ENCODE results near the gene RPS8.
"Not testable (repeated sequence)": the region's sequence is repeated elsewhere in the genome, so short reads cannot be mapped to it uniquely, and the experiment has no call there.

RPS8 gene

DNA sequence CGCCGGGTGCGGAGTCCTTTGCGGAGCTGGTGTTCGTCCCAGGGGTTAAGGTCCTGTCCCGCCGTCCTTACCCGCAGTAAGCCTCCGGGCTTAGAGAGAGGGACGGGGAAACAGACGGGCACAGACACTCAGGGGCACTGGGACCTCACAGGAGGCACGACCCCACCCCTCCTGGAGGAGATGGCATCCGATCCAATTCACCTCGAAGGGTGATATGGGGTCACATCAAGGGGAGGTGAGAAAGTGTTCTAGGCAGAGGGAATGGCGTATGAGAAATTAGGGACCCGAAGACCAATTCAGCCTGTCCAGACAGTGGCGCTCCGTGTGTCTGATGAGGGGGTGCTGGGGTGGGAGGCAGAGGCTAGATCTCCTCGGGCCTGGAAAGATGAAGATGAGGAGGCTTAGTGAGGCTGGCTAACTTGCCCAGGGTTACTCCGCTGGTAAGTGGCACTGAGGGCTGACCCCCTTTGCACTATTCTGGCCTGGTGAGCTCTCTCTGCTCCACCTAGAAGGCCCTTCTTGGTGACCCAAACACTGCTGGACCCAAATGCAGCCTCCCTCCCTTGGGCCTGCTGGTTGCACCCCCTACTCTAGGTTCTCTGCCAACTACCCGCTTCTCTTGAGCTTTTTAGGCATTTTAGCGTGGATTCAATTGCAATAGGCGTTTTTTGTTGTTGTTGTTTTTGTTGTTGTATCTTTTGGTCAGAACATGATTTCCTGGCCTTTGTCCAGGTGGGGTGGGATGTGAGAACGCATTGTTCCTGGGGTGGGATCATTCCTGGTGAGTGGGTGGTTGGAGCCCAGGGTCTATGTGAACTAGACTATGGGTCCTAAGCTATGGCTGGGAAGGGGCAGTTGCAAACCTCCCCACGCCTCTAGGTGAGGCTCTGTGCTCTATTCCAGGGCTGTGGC, 45.2 kb downstream of the RPS8 start:
- DNase-seq (ENCODE audit: low read depth), result no peak

DNA sequence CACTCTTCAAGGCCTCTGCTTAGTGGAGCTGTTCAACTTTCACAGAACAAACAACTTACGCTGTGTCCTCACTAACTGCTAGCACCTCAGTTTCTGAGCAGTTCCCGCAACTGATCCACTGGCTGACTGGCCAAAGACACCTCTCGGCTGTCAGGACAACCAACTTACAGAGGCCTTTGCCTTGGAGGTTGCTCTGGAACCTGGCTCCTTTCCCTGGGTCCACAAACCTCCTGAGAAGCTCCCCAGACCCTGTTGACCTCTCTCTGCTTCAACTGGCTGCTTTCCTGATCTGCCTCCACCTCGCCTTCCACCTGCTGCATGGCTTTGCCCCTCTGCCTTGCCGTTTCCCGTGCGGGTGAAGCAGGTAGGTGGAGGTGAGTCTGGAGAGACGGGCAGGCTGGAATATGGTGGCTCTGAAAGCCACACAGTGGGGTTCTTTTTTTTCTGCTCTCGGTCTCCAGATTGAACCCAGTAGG, 45.9 kb downstream of the RPS8 start:
- DNase-seq (ENCODE audit: low read depth), result no peak

DNA sequence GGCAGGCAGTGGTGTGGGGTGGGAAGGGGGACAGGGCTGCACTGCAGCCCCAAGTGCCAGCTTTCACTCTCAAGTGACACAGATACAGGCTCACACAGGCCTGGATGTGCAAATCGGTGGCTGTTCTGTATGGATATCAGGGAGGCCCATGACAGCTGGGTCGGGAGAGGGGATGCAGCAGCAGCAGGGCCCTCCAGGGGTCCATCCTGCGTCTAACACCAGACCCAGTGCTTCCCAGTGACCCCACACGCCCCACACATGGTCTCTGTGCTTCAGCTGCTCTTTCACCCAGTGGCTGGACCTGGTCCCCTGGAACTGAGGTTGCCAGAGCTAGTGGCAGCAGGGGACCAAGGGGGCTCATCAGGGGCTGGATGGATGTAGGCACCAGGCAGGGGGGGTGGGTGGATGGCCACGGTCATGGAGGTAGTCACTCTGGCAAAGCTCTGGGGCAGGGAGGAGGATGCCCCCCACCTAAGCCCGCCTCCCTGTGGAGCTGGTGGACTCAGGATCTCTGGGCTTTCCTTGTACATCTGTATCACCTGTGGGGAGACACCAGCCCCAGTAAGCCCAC, 46.9 kb downstream of the RPS8 start:
- no peak for DNase-seq (ENCODE audit: low read depth)

DNA sequence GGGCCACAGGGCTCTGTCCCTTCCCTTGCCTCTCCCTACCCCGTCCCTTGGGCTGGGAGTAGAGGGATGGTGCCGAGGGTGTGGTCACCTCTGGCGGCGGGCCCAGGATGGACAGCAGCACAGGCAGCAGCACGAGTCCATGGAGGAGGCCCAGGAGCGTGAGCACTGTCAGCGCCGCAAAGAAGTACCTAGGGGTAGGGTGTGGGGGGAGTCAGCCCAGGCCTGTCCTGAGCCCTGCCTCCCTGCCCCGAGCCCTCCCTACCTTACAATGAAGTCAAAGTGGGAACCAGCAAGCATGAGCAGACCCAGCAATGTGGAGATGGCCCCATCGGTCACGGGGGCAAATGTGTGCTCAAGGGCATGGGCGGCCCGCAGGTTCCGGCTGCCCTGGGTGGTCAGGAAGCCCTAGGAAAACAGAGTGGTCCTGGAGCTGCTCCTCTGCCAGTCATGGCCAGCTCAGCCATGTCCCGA, 47.7 kb downstream of the RPS8 start:
- no peak for DNase-seq (ENCODE audit: low read depth)

DNA sequence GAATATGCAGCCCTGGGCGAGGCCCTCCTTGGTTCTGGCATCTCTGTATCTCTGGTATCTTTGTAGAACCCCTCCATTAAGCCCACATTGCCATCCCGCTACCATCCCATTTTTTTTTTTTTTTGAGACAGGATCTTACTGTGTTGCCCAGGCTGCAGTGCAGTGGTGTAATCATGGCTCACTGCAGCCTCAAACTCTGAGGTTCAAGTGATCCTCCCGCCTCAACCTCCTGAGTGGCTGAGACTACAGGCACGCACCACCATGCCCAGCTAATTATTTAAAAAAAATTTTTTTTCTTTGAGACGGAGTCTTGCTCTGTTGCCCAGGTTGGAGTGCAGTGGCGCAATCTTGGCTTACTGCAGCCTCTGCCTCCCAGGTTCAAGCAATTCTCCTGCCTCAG, 49.1 kb downstream of the RPS8 start:
- not testable (repeated sequence) for DNase-seq (ENCODE audit: low read depth)

DNA sequence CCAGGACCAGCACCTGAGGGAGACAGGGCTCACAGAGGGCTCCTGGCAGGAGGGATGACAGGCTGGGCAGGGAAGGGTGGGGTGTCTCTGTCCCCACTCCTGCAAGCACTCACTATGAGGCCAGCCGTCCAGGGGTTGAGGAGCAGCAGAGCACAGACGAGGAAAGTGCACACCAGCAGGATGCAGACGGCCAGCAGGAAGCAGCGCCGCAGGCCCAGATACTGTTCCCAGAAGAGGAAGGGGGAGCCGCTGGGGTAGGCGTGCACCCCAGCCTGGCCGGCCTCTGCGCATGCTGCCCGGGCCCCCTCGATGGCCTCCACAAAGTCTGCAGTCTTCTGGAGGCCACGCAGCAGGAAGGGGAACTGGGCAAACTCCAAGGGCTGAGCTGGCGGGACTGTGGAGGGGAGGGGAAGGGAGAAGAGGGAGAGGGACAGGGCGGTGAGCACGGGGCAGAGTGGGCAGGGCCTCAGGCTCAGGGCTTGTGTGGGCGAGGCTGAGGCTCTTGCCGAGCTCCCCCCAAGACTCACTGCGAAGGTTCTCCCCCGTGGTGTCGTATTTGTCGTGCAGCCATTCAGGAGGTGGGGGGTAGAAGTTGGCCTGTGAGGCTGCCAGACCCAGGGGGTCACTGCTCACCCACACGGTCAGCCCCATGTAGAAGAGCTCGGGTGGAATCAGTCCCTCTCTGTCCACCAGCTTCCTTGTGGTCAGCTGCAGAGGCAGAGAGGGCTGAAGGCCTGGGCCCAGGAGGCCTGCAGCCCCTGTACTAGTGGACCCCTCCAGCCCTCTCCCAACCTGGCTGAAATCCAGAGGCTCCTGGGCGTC, 51.2 kb downstream of the RPS8 start:
- DNase-seq (ENCODE audit: low read depth), result no peak

DNA sequence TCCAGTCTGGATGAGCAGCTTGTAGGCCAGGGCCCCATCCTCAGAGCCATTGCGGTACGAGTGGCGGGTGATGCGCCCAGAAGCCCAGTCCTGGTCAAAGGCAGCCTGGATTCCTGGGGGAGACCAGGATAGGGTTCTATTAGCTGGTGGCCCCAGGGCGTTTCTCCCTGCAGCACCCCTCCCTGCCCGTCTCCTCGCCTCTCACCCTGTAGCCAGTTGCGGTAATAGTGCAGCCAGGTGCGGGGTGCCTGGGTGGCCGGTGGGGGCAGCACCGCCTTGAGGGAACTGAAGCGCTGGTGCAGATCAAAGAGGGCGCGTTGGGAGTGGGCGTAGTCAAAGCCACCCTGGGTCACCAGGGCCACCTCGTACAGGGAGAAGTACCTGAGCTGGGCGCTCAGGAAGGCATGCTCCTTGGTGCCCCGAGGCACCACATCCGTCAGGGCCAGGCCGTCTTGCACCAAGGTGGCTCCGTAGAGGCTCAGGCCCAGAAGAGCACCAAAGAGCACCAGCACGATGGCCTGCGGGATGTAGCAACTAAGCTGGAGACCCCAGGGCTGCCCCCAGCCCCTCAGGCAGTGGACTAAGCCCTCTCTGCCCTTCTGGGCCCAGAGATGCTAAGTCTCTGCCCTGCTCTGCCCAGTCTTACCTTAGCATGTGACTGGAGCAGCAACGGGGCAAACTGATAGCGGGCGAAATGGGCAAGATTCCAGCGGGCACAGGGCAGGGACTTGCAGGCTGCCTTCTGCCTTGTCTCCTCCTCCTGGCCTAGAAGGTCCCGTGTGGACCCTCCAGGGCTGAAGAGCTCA, 52.1 kb downstream of the RPS8 start:
- no peak for DNase-seq (ENCODE audit: low read depth)

DNA sequence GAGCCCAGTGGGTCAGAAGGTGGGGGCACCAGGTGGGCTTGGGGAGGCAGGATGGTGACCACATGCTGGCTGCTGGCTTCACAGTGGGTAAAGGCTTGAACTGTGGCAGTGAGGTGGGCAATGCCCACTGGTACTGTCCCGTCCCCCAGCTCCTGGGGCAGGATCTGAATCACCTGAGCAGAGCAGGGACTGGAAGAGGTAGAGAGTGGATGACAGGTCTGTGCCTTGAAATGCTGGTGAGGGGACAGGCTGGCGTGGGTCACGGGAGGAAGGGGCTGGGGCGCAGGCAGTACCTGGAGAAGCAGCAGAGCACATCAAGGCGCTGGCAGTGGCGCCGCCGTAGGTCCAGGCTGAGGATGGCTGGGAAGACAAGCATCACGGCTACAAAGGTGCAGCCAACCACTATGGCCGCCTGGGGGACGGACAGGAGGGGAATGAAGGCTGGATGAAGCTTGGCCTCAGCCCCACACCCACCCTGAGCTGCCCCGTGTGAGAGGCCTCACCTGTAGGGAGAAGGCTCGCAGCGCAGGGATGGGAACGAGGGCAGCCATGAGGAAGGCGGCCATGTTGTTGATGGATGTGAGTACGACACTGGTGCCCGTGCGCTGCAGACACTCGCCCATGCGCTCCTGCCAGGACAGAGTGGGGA, 52.8 kb downstream of the RPS8 start:
- no peak for DNase-seq (ENCODE audit: low read depth)
